GM18498 (cell line): ENCODE measurements around the gene GM2A.

Experiments
- ATAC-seq: cut with Tn5 transposase; IDR thresholded peaks from one replicate; pipeline ENCODE4 v1.9.1; 2021; ENCODE audit warnings: mild to moderate bottlenecking, moderate library complexity; ENCODE audit not compliant: unreplicated experiment

The GM2A gene

GRCh38 chr5:151252762-151253604 lies at the start of gene GM2A:
Gene GM2A, plus strand, starts transcription at chr5:151253185. Its CDS starts 32 bp downstream, at chr5:151253217.
- ATAC-seq: peak; percentile 79

DNA sequence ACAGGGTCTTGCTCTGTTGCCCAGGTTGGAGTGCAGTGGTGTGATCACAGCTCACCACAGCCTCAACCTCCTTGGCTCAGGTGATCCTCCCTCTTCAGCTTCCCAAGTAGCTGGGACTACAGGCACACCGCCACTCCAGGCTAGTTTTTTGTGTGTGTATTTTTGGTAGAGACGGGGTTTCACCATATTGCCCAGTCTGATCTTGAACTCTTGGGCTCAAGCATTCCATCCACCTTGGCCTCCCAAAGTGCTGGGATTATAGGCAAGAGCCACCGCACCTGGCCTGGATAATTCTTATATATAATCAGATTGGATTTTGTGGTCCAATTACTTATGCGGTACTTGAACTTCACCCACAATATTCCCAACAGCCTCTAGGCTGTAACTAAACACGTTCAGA lies 48.9 kb upstream of the GM2A start:
- ATAC-seq: no peak

DNA sequence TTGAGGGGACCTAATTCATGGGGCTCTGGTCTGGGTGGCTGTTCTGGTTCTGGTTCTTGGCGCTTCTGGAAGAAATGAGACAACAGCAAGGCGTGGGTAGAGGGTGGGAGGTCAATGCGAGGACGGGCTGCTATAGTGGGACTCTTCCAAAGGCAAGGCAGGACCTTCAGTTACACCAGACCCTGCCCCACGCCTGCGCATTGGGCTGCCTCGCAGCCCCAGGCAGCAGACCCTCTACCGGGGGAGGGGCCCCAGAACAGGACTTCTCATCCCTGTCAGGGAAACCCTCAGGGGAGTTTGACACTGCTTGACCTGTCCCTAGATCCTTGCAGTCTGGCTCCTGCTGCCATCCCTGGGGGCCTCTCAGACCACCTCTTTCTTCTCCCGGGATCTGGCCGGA lies 47.6 kb upstream of the GM2A start:
- no peak for ATAC-seq

DNA sequence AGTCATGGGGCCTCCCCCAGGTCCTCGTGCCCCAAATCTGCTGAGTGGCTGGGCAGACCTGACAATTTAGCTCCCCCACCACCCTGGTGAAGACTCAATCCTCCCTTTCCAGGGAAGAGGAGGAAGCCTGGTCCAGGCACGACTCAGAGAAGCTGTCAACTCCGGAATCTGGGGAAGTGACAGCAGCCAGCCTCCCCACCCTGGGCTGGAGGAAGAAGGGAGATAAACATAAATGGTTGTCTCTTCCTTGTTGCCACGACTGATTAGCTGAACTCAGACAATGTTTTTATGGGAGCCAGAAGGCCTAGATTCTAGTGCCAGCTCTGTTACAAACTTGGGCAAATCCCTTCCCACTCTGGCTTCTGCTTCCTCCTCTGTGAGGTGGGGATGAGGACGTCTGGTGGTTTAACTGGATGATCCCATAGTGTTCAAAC lies 44.5 kb upstream of the GM2A start:
- no peak for ATAC-seq

DNA sequence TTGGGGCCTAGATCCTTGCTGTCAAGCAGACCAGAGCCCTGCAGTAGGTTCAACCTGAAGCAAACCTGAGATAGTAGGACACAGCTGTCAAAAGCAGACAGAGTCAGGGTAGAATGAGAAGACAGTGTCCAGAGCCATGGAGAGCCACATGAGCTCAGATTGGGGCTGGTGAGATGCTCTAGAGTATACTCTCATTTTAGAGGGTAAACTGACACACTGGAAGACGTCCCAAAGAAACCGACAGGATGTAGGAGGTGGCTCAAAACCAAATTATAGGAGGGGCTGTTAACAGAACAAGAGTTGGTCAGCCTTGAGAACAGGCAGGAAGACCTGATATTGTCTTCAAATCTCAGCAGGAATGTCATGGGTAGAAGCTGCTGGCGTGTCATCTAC lies 40.6 kb upstream of the GM2A start:
- peak; percentile 3 for ATAC-seq

- peak; percentile 86 for ATAC-seq
Observed at GRCh38 chr5:151213803-151214613, 39.0 kb upstream of the GM2A start.

DNA sequence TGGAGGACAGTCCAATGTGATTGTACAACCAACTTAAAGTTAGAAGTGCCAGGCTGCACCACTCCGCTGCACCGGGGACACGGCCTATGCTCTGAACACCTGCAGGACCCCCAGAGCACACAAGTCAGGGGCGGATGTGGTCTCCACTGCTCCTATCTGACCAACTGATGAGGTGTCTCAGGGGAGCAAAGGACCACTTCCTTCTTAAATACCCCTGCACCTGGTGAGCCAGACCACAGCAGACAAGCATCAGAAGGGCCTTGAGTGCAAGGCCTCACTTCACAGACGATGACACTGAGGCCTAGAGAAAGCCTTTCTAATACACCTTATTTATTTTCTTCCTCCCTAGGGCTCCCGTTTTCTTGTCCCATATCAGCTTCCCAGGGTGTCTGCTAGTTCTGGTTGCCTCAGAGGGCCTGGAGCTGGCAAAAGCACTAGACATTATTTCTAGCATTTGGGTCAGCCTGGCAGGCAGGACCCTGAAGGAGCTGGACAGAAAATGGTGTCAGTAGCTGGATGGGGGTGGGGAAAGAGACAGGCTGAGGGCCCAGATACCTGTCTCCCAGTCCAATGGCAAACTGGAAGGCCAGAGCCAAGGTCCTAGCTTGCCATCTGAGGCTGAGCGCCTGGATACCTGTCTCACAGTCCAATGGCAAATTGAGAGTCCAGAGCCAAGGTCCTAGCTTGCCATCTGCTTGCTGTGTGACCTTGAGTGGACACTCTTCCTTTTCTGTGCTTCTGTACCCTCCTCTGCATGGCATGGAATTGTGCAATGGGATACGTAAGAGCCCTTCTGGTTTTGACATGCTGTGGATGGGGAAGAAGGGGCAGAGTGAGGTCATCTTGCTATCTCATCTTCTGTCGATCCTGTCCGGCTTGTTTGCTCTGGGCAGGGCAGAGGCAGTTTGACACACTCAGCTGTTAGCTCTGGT lies 38.1 kb upstream of the GM2A start:
- peak; percentile 59 for ATAC-seq

GRCh38 chr5:151215546-151215880 lies 37.5 kb upstream of the GM2A start:
- ATAC-seq: no peak

DNA sequence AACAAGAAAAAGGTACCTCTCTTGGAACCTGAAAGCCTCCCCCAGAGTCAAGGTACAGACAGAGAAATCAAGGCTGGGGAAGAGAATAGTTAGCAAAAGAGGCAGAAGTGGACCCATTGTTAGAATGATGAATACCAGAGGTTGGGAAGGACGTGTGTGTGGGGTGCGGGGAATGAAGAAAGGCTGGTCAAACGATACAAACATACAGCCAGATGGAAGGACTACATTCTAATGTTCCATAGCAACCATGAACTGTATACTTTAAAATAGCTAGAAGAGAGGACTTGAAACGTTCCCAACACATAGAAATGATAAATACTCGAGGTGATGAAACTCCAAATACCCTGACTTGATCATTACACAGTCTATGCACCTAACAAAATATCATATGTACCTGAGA lies 36.2 kb upstream of the GM2A start:
- no peak for ATAC-seq

- ATAC-seq: no peak
Observed at GRCh38 chr5:151218177-151218576, 34.8 kb upstream of the GM2A start.

DNA sequence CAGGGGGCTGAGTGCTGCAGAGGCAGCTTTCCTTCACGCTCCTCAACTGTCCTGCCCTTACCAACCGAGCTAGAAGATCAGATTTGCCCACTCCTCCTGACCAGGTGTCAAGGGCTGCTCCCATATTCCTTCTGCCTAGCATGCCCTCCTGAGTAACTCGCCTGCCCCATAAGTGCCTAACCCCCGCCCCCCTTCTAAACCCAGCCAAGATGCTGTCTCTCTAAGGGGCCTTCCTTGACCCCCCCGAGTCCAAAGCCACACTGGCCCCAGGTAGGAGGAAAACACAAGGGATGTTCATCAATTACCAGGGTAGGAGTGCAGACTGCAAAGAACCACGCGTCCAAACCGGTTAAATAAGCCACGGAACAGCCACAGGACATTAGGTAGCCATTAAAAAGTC lies 33.8 kb upstream of the GM2A start:
- ATAC-seq: no peak

DNA sequence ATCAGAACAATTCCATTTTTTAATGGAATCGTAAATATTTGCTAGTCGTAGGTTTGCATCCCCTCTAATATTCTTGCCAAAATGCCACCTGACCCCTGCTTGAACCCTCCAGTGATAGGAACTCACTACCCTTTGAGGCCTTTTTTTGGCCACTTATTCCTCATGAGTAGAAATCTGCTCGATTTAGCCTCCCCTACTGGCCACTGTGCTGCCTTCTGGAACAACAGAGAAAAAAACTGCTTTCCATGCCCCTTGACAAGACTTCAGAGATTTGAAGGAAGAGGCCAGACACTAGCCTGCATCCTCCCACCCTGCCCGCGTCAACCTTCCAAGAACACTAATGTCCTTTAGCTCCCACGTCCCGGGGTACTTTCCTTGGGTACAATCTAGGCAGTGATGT lies 33.2 kb upstream of the GM2A start:
- ATAC-seq: no peak

DNA sequence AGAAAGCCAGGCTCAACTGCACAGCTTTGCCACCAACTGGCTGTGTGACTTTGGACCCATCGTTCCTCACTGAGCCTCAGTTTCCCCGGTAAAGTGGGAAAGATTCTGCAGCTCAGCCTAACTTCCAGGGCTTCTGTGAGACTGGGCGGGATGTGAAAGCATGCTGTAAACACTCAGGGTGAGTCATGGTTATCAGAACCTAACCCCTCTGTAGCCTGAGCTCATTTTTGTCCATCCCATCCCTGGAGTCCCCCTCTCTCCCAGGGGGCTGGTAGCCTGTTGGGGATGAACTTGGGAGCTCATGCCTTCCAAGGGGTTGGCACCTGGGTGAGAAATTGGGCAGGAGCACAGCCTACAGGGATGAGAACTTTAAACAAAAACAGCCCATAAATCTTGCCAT lies 31.4 kb upstream of the GM2A start:
- ATAC-seq: no peak

- ATAC-seq: no peak
Observed at GRCh38 chr5:151222054-151222789, 30.8 kb upstream of the GM2A start.

- ATAC-seq: peak; percentile 77
Observed at GRCh38 chr5:151222790-151223446, 30.1 kb upstream of the GM2A start.

DNA sequence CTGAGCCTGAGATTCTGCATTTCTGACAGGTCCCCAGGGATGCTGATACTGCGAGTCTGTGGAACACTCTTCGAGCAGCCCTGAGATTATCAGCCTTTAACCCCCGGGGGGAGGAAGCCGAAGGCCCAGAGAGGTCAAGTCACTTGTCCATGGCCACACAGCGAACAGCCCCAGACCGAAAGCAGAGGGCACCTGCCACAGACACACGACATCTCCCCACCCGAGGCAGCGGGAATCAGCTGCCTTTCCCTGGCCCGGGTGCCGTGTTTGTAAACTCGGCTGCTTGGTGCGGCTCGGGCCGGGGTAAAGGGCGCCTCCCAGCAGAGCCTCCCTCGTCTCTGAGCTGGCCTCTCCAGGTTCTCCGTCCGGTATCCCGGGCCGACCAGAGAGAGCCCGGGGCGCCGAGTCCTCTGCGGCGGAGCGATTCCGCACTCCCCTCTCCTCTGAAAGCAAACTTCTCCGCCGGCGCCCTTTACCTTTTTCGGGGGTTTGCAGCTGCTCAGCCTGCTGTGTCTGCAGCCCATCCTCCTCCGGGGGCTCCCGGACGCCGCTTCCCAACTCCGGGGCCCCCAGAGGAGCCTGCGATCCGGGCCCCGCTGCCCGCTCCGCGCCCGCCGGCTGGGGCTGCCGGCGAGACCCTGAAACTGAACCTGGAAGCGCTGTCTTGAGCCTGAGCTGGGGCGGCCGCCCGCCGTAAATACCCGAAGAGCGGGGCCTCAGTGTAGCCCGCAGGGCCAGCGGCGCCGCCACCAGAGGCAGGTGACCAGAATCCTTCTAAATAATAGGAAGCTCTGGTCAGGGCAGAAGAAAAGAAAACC lies 29.3 kb upstream of the GM2A start, which contains the start of gene CCDC69:
Gene CCDC69 (minus strand): TSS at position 646 of the 818 bp plus-strand sequence. CDS start 122 bp downstream, at position 524.
- ATAC-seq: peak; percentile 85

DNA sequence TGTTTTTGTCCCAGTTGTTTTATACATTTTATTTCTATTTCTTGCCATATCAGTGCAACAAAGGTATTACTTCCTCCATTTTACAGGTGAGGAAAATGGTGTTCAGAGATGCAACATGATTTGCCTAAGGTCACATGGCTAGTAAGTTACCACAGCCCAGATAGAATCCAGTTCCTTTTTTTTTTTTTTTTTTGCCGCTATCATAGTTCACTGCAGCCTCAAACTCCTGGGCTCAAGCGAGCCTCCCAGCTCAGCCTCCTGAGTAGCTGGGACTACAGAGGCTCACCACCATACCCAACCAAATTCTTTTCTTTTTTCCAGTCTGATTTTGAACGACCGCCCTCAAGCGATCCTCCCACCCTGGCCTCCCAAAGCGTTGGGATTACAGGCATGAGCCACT lies 28.6 kb upstream of the GM2A start:
- no peak for ATAC-seq

DNA sequence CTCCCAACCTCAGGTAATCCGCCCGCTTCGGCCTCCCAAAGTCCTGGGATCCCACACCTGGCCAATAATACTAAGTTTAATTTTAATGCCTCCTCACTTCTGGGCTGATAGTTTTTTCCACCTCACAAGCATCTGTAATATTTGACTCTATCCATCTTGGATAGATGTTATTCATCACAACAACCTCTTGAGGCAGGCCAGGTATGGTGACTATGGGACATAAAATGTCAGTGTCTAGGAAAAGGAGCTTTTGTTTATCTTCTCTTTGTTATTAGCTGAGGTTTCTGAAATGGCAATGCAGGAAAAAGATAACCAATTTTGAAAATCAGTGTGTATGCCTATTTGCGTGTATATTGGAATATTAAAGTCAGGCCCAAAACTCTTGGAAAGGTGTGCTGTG lies 27.9 kb upstream of the GM2A start:
- ATAC-seq: no peak

GRCh38 chr5:151225475-151225874 lies 27.5 kb upstream of the GM2A start:
- no peak for ATAC-seq
